ENCODE results near the gene ZNF598.
A peak's percentile ranks its signal among the peaks of the same experiment; 100 is the strongest.

The ZNF598 gene

GRCh38 chr16:1972490-1972877 is 37.1 kb downstream of the ZNF598 start:
- peaks cover 0 to 35% of the 10 kb centered on the region in 2 experiments; a peak in 1 of 3 replicates for H3K36me3 ChIP-seq (ENCODE audit: control insufficient read depth in 2 of 2, insufficient read depth in 1 of 2, low read length in 2 of 2)
- ChIA-PET CTCF (interaction anchor here (1.2 kb wide), 1 partner anchor 12 kb away, joined by 4 read pairs; no protein-coding TSS in a partner anchor), POLR2A (interaction anchor here (1.2 to 1.8 kb wide), 5 partner anchors 9 to 190 kb away, joined by 3 to 17 read pairs (median 9); partner anchors contain the start of genes GFER, NUBP2 and SPSB3)
- H3K9me3 ChIP-seq (ENCODE audit: control insufficient read depth, insufficient read depth, low read depth, low read length), result no peaks in the 10 kb centered on the region
- H3K27ac ChIP-seq (ENCODE audit: extremely low read depth, low read depth, low read length), result peak overlapping the region; percentile 88; the same call in 1 of the 2 replicates
- H3K4me1 ChIP-seq (ENCODE audit: control insufficient read depth, insufficient read depth, low read length), result no peaks in the 10 kb centered on the region
- peak overlapping the region; percentile 97 for H3K4me3 ChIP-seq (ENCODE audit: low read depth, low read length)
- TF ChIP-seq ZNF626 (tag by site-specific recombination; IDR thresholded peaks at IDR 0.05) (no peak), ZNF645 (tag by site-specific recombination; IDR thresholded peaks at IDR 0.05) (no peak), ZIC2 (tag by site-specific recombination; IDR thresholded peaks at IDR 0.05) (no peak), ZNF76 (tag by site-specific recombination; IDR thresholded peaks at IDR 0.05; ENCODE audit: borderline replicate concordance, low read depth) (peak; percentile 82), ZNF148 (tag by site-specific recombination; IDR thresholded peaks at IDR 0.05; ENCODE audit: borderline replicate concordance) (no peak), YY1 (tag by site-specific recombination; IDR thresholded peaks at IDR 0.05) (no peak), ATF2 (tag by site-specific recombination; IDR thresholded peaks at IDR 0.05; ENCODE audit: low read depth) (no peak), ELK4 (IDR thresholded peaks at IDR 0.05; ENCODE audit: borderline replicate concordance, low read depth, low read length) (no peak), ZNF280C (tag by site-specific recombination; IDR thresholded peaks at IDR 0.05) (no peak), PRDM6 (tag by site-specific recombination; IDR thresholded peaks at IDR 0.05) (no peak), ZNF24 (tag by site-specific recombination; IDR thresholded peaks at IDR 0.05) (no peak), REPIN1 (tag by site-specific recombination; IDR thresholded peaks at IDR 0.05; ENCODE audit: low read depth) (no peak), SP2 (tag by site-specific recombination; IDR thresholded peaks at IDR 0.05) (peak; percentile 20), ZNF341 (tag by site-specific recombination; IDR thresholded peaks at IDR 0.05; ENCODE audit: low read depth) (peak; percentile 81), ZNF837 (tag by site-specific recombination; IDR thresholded peaks at IDR 0.05) (no peak), SCRT1 (tag by site-specific recombination; IDR thresholded peaks at IDR 0.05; ENCODE audit: borderline replicate concordance) (no peak)
